GM20000 (cell line): ENCODE results near the gene MDFI.

Experiments used
- DNase-seq: peaks from one replicate; pipeline ENCODE4 v3.0.0; 2012; ENCODE audit warnings: low spot score
- TF ChIP-seq, protein P1 (sequence below): IDR thresholded peaks from 2 replicates; pipeline ENCODE4 v1.5.1; 2012; ENCODE audit warnings: mild to moderate bottlenecking, control low read depth; ENCODE audit errors: extremely low read depth, missing control alignments

The MDFI gene

DNA sequence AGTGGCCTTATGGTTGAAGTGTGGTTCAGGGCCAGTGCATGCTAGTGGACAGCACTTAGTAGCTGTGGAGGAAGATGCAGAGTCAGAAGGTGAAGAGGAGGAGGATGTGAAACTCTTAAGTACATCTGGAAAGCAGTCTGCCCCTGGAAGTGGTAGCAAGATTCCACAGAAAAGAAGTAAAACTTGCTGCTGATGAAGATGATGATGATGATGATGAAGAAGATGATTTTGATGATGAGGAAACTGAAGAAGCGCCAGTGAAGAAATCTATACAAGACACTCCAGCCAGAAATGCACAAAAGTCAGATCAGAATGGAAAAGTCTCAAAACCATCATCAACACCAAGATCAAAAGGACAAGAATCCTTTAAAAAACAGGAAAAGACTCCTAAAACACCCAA, 28.9 kb downstream of the MDFI start:
- no peak for DNase-seq
- TF ChIP-seq, protein P1, sequence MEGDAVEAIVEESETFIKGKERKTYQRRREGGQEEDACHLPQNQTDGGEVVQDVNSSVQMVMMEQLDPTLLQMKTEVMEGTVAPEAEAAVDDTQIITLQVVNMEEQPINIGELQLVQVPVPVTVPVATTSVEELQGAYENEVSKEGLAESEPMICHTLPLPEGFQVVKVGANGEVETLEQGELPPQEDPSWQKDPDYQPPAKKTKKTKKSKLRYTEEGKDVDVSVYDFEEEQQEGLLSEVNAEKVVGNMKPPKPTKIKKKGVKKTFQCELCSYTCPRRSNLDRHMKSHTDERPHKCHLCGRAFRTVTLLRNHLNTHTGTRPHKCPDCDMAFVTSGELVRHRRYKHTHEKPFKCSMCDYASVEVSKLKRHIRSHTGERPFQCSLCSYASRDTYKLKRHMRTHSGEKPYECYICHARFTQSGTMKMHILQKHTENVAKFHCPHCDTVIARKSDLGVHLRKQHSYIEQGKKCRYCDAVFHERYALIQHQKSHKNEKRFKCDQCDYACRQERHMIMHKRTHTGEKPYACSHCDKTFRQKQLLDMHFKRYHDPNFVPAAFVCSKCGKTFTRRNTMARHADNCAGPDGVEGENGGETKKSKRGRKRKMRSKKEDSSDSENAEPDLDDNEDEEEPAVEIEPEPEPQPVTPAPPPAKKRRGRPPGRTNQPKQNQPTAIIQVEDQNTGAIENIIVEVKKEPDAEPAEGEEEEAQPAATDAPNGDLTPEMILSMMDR, result no peak

DNA sequence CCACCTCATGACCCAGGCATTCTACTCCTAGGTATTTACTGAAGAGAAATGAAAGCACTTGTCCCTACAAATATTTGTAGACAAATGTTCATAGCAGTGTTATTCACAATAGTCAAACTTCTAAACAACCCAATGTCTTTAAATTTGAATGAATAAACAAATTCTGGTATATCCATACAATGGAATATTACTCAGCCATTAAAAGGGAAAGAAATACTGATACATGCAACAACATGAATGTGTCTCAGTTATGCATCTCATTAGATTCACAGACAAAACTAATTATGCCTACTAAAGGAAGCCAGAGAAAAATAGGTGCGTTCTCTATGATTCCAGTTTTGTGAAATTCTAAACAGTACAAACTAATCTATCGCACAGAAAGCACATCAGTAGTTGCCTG, 30.7 kb downstream of the MDFI start:
- DNase-seq, result no peak
- TF ChIP-seq, protein P1, result no peak

DNA sequence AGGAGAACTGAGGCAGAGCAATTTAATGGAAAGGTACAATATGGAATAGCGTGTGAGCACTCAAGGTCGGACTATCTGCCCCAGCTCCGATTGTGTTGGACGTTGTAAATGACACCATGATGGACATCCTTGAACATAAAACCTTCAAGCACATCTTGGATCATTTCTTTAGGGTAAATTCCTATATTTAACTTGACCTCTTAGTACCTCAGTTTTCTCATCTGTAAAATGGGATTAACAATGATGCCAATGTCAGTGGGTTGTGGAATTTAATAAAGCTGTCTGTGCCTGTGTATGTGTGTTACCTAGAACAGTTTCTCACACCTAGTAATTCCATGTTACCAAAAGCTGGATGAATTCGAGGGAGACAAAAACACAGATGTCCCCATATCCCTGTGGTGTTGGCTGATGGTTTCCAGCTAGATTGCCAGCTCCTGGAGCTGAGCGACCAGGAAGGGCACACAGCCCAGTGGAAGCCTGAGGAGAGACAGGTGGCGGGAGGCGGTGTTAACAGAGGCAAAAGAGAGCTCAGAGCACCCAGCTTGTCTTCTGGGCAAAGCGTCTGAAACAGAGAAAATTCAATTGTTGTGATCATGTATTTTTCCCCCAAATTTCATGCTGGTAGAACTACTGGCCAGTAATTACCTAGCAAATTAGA, 32.6 kb downstream of the MDFI start:
- TF ChIP-seq, protein P1, result no peak
- DNase-seq, result no peak

DNA sequence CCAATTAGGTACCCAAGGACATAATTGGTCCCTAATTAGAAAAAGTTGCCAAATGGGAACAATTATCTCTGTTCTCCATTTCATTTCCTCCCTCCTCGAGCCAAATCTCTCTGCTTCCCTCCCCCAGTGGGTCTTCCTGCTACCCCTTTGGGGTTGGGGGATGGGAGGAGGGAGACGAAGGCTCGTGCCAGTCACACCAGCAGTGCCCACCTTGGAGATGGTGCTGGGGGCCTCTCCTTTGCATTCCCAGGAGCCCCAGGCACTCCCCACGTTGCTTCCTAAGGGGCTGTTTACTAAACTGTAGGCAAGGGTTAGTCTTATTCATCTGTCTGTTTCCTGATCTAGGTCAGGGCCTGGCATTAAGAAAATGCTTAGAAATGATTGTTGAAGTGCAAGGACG, 33.1 kb downstream of the MDFI start:
- DNase-seq, result no peak
- TF ChIP-seq, protein P1, result no peak

DNA sequence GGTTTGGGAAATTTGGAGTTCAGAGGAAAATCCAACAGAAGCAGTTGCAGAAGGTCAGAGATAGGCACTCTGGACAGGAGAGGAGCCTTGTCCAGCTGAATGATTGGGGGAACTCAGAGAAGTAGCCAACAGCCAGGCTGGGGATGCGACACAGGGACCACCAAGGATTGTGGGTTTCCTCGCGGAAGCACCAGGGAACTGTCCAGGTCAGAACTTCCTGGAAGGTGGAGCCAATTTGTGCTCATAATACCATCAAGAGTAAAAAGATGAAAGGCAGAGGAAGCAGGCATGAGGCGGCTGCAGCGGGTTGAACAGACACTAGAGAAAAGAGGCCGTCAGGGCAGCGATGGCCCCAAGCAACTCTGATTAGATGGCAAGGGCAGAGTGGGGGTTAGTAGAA, 33.7 kb downstream of the MDFI start:
- TF ChIP-seq, protein P1, result no peak
- no peak for DNase-seq

DNA sequence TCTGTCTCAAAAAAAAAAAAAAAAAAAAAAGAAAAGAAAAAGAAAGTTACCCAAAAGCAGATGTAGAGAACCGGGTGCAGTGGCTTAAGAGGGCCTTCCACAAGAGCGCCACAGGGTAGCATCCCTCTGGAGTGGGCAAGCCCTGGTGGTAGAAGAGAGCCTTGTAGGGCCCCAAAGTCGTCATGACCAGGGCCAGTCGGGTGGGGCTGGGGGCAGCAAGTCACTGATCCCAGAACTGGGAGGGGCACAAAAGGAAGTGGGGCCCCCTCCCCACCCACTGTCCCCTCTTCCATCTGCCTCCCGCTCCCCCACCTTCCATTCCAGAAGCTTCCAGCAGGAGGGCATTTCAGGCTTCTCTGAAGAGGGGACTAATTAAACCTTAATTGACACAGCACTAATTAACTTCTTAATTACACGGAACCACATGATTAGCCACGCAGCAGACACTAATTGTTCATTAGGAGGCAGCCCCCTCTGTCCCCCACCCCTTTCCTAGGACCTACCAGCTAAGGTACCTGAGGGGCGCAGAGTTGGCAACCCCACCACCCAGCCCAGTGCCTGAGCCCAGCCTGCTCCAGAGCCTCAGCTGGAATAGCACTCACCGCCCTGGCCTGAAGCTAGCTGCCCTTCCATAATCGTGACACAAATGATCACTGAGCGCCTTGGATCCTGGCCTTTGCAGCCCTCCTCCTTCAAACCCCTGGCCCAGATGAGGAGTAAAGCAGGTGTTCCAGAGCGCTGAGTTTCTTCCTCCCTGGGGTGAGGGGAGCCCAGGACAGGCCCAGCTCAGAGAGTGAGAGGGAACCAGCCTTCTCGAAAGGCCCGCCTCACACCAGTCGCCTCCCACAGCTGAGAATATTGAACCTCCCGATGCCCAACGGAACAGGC, 34.8 kb downstream of the MDFI start:
- TF ChIP-seq, protein P1, result no peak
- DNase-seq, result no peak

DNA sequence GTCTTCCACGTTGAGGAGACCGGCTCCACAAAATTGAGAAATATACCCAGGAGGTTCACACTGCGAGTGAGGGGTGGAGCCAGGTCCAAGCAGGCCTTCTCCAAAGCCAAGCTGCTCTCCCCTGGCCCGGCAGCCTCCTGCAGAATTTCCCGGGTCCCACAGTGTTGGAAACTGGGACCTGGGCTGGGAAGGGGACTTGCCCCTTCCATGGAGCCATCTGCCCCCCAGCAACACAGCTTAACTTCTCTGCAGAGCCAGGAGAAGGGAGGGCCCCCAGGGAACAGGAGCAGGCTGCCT, 35.4 kb downstream of the MDFI start:
- DNase-seq, result no peak
- TF ChIP-seq, protein P1, result no peak
